WTC11 (cell line): ENCODE measurements around the gene PEX10. TPM values are rescaled to one million over a fixed set of nuclear protein-coding genes. Genes with fewer than 3 reads are reported as not detected.

ENCODE experiments used
- ATAC-seq: fragments of 200-7000 bp; cut with Tn5 transposase; 2 replicates; pipeline ENCODE4 v1.10.0; 2021; ENCODE audit warnings: mild to moderate bottlenecking, moderate library complexity
- CTCF ChIA-PET: fragments of 300-600 bp; sonication (Branson Sonifier 250); formaldehyde crosslinking; loops from one replicate; lab custom pipeline; 2021; ENCODE audit warnings: antibody characterized with exemption; lab: Charles Lee
- POLR2A ChIA-PET: fragments of 350-600 bp; sonication (Branson Sonifier 250); formaldehyde crosslinking; loops from one replicate; lab custom pipeline; 2021; ENCODE audit warnings: antibody characterized with exemption; lab: Charles Lee
- DNase-seq: peaks from one replicate; pipeline ENCODE4 v3.0.0; 2021; ENCODE audit warnings: low spot score
- H3K27ac Mint-ChIP-seq: 2 replicates; pipeline ENCODE4 v1.8.0; 2021; ENCODE audit warnings: mixed read lengths
- H3K27me3 Mint-ChIP-seq: 2 replicates; pipeline ENCODE4 v1.8.0; 2021; ENCODE audit warnings: low read depth, mild to moderate bottlenecking, moderate library complexity, mixed read lengths
- H3K36me3 Mint-ChIP-seq: 2 replicates; pipeline ENCODE4 v1.8.0; 2021; ENCODE audit warnings: mixed read lengths
- H3K4me1 Mint-ChIP-seq: 2 replicates; pipeline ENCODE4 v1.8.0; 2022; ENCODE audit warnings: mixed read lengths
- H3K4me3 Mint-ChIP-seq: 2 replicates; pipeline ENCODE4 v1.8.0; 2021; ENCODE audit warnings: mild to moderate bottlenecking, moderate library complexity, mixed read lengths
- H3K9me3 Mint-ChIP-seq: 2 replicates; pipeline ENCODE4 v1.8.0; 2021; ENCODE audit warnings: mixed read lengths
- ARID4B ChIP-seq: sonication (generic); formaldehyde crosslinking; IDR thresholded peaks from 2 replicates; pipeline ENCODE4 v1.8.0; 2023; ENCODE audit warnings: missing genetic modification reagents, mild to moderate bottlenecking, borderline replicate concordance
- ATF3 ChIP-seq: sonication (generic); formaldehyde crosslinking; conservative IDR thresholded peaks from 2 replicates; pipeline ENCODE4 v1.8.1; 2022; ENCODE audit warnings: mild to moderate bottlenecking, missing genetic modification reagents
- FOXK1 ChIP-seq: sonication (generic); formaldehyde crosslinking; IDR thresholded peaks from 2 replicates; pipeline ENCODE4 v1.8.0; 2022; ENCODE audit warnings: mild to moderate bottlenecking, moderate library complexity, missing genetic modification reagents
- KAT7 ChIP-seq: sonication (generic); formaldehyde crosslinking; IDR thresholded peaks from 2 replicates; pipeline ENCODE4 v1.8.1; 2023; ENCODE audit warnings: missing genetic modification reagents, mild to moderate bottlenecking, borderline replicate concordance
- MXD4 ChIP-seq: fragments of 250-450 bp; sonication (Bioruptor Pico); IDR thresholded peaks from 2 replicates; pipeline ENCODE4 v1.8.0; 2021; ENCODE audit warnings: mild to moderate bottlenecking, moderate library complexity, borderline replicate concordance
- NFYB ChIP-seq: sonication (generic); formaldehyde crosslinking; conservative IDR thresholded peaks from 2 replicates; pipeline ENCODE4 v1.8.0; 2022; ENCODE audit warnings: low read depth, missing genetic modification reagents
- PRRX2 ChIP-seq: fragments of 250-450 bp; sonication (Bioruptor Pico); IDR thresholded peaks from 2 replicates; pipeline ENCODE4 v1.8.0; 2021; ENCODE audit warnings: mild to moderate bottlenecking
- SOX15 ChIP-seq: fragments of 250-450 bp; sonication (Bioruptor Pico); IDR thresholded peaks from 2 replicates; pipeline ENCODE4 v1.9.0; 2021; ENCODE audit warnings: mild to moderate bottlenecking
- ZNF416 ChIP-seq: fragments of 250-450 bp; sonication (Bioruptor Pico); IDR thresholded peaks from 2 replicates; pipeline ENCODE4 v1.9.0; 2021; ENCODE audit warnings: mild to moderate bottlenecking, inconsistent platforms
- ZNF423 ChIP-seq: fragments of 250-450 bp; sonication (Bioruptor Pico); IDR thresholded peaks from 2 replicates; pipeline ENCODE4 v2.1.2; 2022; ENCODE audit warnings: mild to moderate bottlenecking, moderate library complexity
- total RNA-seq: library from RNA; stranded (reverse); gene quantifications from 3 replicates; pipeline ENCODE4 v1.2.3, GENCODE V29; 2021
- TF ChIP-seq, protein P1 (sequence below): fragments of 250-450 bp; sonication (Bioruptor Pico); IDR thresholded peaks from 2 replicates; pipeline ENCODE4 v1.9.0; 2021; ENCODE audit warnings: mild to moderate bottlenecking
- TF ChIP-seq, protein P2 (sequence below): sonication (generic); formaldehyde crosslinking; IDR thresholded peaks from 2 replicates; pipeline ENCODE4 v1.8.1; 2022; ENCODE audit warnings: low read depth, missing genetic modification reagents, borderline replicate concordance
- TF ChIP-seq, protein P3 (sequence below): sonication (generic); formaldehyde crosslinking; IDR thresholded peaks from 2 replicates; pipeline ENCODE4 v1.8.1; 2023; ENCODE audit warnings: mild to moderate bottlenecking, missing genetic modification reagents, moderate library complexity
- TF ChIP-seq, protein P4 (sequence below): sonication (generic); formaldehyde crosslinking; IDR thresholded peaks from 2 replicates; pipeline ENCODE4 v1.8.0; 2022; ENCODE audit warnings: mild to moderate bottlenecking, missing genetic modification reagents
- TF ChIP-seq, protein P5 (sequence below): fragments of 250-450 bp; sonication (Bioruptor Pico); IDR thresholded peaks from 2 replicates; pipeline ENCODE4 v1.9.0; 2021; ENCODE audit warnings: mild to moderate bottlenecking
- TF ChIP-seq, protein P6 (sequence below): sonication (generic); formaldehyde crosslinking; IDR thresholded peaks from 2 replicates; pipeline ENCODE4 v1.8.1; 2022; ENCODE audit warnings: mild to moderate bottlenecking, moderate library complexity, missing genetic modification reagents
- TF ChIP-seq, protein P7 (sequence below): fragments of 200-600 bp; IDR thresholded peaks from 2 replicates; pipeline ENCODE4 v1.8.0; 2022; ENCODE audit warnings: antibody characterized with exemption
- TF ChIP-seq, protein P8 (sequence below): sonication (generic); formaldehyde crosslinking; IDR thresholded peaks from 2 replicates; pipeline ENCODE4 v1.8.0; 2023; ENCODE audit warnings: mild to moderate bottlenecking, missing genetic modification reagents

PEX10 gene
- total RNA-seq, 1 experiment from 2014 or later: 29.3 TPM

DNA sequence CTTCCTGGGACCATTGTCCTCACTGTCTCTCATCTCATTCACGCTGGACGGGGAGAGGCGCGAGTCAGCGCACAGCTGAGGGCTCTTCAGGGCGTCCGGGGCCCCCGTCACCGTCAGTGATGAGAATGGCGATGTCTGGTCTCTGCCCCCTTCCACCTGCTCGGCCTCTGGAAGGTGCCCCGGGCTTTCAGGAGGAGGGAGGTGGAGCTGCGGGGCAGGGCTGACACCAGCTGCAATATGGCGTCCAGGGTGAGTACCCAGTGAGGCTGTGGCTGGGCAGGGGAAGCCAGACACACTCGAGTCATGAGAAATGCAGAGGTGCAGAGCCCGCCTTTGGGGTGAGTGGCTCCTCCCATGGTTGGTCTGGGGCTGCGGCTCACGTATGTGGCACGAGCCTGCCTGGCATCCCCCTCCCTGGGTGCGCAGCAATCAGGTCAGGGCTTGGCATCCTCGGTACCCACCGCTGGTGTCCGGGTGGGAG lies 36.1 kb downstream of the PEX10 start:
- Mint-ChIP-seq H3K4me3 (no peak overlapping the region), H3K36me3 (no peaks in the 10 kb centered on the region), H3K27ac (no peak overlapping the region), H3K27me3 (no peaks in the 10 kb centered on the region), H3K4me1 (no peaks in the 10 kb centered on the region), H3K9me3 (no peaks in the 10 kb centered on the region)
- no peak for ATAC-seq
- POLR2A ChIA-PET: no interaction called here
- CTCF ChIA-PET: interaction anchor here (0.5 to 1.9 kb wide), 3 partner anchors 181 to 746 kb away, joined by 4 to 9 read pairs (median 8); partner anchors contain the start of gene FAAP20
- DNase-seq: no peak
- TF ChIP-seq, protein P1, sequence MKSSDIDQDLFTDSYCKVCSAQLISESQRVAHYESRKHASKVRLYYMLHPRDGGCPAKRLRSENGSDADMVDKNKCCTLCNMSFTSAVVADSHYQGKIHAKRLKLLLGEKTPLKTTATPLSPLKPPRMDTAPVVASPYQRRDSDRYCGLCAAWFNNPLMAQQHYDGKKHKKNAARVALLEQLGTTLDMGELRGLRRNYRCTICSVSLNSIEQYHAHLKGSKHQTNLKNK (CRISPR knock-in tag): no peak
- TF ChIP-seq ZNF423 (no peak), KAT7 (CRISPR knock-in tag) (no peak), PRRX2 (no peak), ATF3 (no peak), SOX15 (CRISPR knock-in tag) (no peak), FOXK1 (CRISPR knock-in tag) (no peak), NFYB (CRISPR knock-in tag) (no peak), ZNF416 (CRISPR knock-in tag) (no peak), MXD4 (CRISPR knock-in tag) (no peak), ARID4B (CRISPR knock-in tag) (no peak)
- TF ChIP-seq, protein P2, sequence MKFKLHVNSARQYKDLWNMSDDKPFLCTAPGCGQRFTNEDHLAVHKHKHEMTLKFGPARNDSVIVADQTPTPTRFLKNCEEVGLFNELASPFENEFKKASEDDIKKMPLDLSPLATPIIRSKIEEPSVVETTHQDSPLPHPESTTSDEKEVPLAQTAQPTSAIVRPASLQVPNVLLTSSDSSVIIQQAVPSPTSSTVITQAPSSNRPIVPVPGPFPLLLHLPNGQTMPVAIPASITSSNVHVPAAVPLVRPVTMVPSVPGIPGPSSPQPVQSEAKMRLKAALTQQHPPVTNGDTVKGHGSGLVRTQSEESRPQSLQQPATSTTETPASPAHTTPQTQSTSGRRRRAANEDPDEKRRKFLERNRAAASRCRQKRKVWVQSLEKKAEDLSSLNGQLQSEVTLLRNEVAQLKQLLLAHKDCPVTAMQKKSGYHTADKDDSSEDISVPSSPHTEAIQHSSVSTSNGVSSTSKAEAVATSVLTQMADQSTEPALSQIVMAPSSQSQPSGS (CRISPR knock-in tag): no peak
- TF ChIP-seq, protein P3, sequence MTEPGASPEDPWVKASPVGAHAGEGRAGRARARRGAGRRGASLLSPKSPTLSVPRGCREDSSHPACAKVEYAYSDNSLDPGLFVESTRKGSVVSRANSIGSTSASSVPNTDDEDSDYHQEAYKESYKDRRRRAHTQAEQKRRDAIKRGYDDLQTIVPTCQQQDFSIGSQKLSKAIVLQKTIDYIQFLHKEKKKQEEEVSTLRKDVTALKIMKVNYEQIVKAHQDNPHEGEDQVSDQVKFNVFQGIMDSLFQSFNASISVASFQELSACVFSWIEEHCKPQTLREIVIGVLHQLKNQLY: no peak
- TF ChIP-seq, protein P4, sequence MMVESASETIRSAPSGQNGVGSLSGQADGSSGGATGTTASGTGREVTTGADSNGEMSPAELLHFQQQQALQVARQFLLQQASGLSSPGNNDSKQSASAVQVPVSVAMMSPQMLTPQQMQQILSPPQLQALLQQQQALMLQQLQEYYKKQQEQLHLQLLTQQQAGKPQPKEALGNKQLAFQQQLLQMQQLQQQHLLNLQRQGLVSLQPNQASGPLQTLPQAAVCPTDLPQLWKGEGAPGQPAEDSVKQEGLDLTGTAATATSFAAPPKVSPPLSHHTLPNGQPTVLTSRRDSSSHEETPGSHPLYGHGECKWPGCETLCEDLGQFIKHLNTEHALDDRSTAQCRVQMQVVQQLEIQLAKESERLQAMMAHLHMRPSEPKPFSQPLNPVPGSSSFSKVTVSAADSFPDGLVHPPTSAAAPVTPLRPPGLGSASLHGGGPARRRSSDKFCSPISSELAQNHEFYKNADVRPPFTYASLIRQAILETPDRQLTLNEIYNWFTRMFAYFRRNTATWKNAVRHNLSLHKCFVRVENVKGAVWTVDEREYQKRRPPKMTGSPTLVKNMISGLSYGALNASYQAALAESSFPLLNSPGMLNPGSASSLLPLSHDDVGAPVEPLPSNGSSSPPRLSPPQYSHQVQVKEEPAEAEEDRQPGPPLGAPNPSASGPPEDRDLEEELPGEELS: no peak
- TF ChIP-seq, protein P5, sequence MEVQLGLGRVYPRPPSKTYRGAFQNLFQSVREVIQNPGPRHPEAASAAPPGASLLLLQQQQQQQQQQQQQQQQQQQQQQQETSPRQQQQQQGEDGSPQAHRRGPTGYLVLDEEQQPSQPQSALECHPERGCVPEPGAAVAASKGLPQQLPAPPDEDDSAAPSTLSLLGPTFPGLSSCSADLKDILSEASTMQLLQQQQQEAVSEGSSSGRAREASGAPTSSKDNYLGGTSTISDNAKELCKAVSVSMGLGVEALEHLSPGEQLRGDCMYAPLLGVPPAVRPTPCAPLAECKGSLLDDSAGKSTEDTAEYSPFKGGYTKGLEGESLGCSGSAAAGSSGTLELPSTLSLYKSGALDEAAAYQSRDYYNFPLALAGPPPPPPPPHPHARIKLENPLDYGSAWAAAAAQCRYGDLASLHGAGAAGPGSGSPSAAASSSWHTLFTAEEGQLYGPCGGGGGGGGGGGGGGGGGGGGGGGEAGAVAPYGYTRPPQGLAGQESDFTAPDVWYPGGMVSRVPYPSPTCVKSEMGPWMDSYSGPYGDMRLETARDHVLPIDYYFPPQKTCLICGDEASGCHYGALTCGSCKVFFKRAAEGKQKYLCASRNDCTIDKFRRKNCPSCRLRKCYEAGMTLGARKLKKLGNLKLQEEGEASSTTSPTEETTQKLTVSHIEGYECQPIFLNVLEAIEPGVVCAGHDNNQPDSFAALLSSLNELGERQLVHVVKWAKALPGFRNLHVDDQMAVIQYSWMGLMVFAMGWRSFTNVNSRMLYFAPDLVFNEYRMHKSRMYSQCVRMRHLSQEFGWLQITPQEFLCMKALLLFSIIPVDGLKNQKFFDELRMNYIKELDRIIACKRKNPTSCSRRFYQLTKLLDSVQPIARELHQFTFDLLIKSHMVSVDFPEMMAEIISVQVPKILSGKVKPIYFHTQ (CRISPR knock-in tag): no peak
- TF ChIP-seq, protein P6, sequence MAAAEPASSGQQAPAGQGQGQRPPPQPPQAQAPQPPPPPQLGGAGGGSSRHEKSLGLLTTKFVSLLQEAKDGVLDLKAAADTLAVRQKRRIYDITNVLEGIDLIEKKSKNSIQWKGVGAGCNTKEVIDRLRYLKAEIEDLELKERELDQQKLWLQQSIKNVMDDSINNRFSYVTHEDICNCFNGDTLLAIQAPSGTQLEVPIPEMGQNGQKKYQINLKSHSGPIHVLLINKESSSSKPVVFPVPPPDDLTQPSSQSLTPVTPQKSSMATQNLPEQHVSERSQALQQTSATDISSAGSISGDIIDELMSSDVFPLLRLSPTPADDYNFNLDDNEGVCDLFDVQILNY (CRISPR knock-in tag): no peak
- TF ChIP-seq, protein P7, sequence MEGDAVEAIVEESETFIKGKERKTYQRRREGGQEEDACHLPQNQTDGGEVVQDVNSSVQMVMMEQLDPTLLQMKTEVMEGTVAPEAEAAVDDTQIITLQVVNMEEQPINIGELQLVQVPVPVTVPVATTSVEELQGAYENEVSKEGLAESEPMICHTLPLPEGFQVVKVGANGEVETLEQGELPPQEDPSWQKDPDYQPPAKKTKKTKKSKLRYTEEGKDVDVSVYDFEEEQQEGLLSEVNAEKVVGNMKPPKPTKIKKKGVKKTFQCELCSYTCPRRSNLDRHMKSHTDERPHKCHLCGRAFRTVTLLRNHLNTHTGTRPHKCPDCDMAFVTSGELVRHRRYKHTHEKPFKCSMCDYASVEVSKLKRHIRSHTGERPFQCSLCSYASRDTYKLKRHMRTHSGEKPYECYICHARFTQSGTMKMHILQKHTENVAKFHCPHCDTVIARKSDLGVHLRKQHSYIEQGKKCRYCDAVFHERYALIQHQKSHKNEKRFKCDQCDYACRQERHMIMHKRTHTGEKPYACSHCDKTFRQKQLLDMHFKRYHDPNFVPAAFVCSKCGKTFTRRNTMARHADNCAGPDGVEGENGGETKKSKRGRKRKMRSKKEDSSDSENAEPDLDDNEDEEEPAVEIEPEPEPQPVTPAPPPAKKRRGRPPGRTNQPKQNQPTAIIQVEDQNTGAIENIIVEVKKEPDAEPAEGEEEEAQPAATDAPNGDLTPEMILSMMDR: no peak
- TF ChIP-seq, protein P8, sequence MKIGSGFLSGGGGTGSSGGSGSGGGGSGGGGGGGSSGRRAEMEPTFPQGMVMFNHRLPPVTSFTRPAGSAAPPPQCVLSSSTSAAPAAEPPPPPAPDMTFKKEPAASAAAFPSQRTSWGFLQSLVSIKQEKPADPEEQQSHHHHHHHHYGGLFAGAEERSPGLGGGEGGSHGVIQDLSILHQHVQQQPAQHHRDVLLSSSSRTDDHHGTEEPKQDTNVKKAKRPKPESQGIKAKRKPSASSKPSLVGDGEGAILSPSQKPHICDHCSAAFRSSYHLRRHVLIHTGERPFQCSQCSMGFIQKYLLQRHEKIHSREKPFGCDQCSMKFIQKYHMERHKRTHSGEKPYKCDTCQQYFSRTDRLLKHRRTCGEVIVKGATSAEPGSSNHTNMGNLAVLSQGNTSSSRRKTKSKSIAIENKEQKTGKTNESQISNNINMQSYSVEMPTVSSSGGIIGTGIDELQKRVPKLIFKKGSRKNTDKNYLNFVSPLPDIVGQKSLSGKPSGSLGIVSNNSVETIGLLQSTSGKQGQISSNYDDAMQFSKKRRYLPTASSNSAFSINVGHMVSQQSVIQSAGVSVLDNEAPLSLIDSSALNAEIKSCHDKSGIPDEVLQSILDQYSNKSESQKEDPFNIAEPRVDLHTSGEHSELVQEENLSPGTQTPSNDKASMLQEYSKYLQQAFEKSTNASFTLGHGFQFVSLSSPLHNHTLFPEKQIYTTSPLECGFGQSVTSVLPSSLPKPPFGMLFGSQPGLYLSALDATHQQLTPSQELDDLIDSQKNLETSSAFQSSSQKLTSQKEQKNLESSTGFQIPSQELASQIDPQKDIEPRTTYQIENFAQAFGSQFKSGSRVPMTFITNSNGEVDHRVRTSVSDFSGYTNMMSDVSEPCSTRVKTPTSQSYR (CRISPR knock-in tag): no peak
